ENCODE results near the gene HOXD10. TPM values are rescaled to one million over a fixed set of nuclear protein-coding genes. Genes with fewer than 3 reads are reported as not detected.

Gene HOXD10
- total and polyA plus RNA-seq, 9 donors = 0.38 to 8.1 (median 1.1) TPM

- TF ChIP-seq POLR2A (IDR thresholded peaks at IDR 0.05) (no peak), CTCF (IDR thresholded peaks at IDR 0.05) (no peak), EP300 (IDR thresholded peaks at IDR 0.05) (no peak)
- peak in 1 of 5 donors; percentile 11 for DNase-seq
- intact Hi-C loops (cut with DNase I) = loop anchor here in 3 of 4 donors (5.0 to 10.0 kb wide), 3 partner anchors 413 to 1765 kb away; partner anchors contain the start of gene SP9 (in 1 of the 3)
- Histone ChIP-seq H3K27me3 (peaks cover 13% of the 10 kb centered on the region), H3K9me3 (peaks cover 0 to 3% of the 10 kb centered on the region in 2 donors), H3K4me1 (ENCODE audit: insufficient read depth) (no peaks in the 10 kb centered on the region), H3K4me3 (no peak within 1 kb of the TSS), H3K36me3 (no peaks in the 10 kb centered on the region), H3K27ac (no peak within 1 kb of the TSS)
- 4 to 10% (median 5%) methylated on average over 65 to 70 of the region's 70 CpGs for WGBS, 3 donors
Measured at GRCh38 chr2:176099728-176100546, 16.6 kb upstream of the HOXD10 start, which contains the start of gene HOXD12. Gene HOXD12 (plus strand): TSS chr2:176099795. CDS start chr2:176099802, 7 bp downstream.

GRCh38 chr2:176100547-176101140, 15.9 kb upstream of the HOXD10 start:
- no peak overlapping the region for H3K27ac ChIP-seq
- intact Hi-C loops (cut with DNase I) = loop anchor here in 2 of 4 donors (5.0 to 10.0 kb wide), 2 partner anchors 413 to 1766 kb away; partner anchors contain the start of gene SP9 (in 1 of the 2)
- peaks cover 0 to 3% of the 10 kb centered on the region in 2 donors for H3K9me3 ChIP-seq
- H3K36me3 ChIP-seq = no peaks in the 10 kb centered on the region
- TF ChIP-seq CTCF (IDR thresholded peaks at IDR 0.05) = no peak
- no peak for TF ChIP-seq EP300 (IDR thresholded peaks at IDR 0.05)
- TF ChIP-seq POLR2A (IDR thresholded peaks at IDR 0.05) = no peak
- WGBS, 3 donors = 20 to 34% (median 24%) methylated on average over 28 of the region's 28 CpGs
- H3K4me3 ChIP-seq = no peak overlapping the region
- peaks cover 6% of the 10 kb centered on the region for H3K27me3 ChIP-seq
- H3K4me1 ChIP-seq (ENCODE audit: insufficient read depth) = no peaks in the 10 kb centered on the region
- no peak for DNase-seq

GRCh38 chr2:176101216-176101830, 15.3 kb upstream of the HOXD10 start:
- intact Hi-C loops (cut with DNase I) = loop anchor here in 2 of 4 donors (5.0 to 10.0 kb wide), 2 partner anchors 414 to 1767 kb away; partner anchors contain the start of gene SP9 (in 1 of the 2)
- no peaks in the 10 kb centered on the region for H3K36me3 ChIP-seq
- H3K27ac ChIP-seq = no peak overlapping the region
- H3K9me3 ChIP-seq = peaks cover 0 to 3% of the 10 kb centered on the region in 2 donors
- no peak overlapping the region for H3K4me3 ChIP-seq
- DNase-seq = no peak
- no peak for TF ChIP-seq POLR2A (IDR thresholded peaks at IDR 0.05)
- no peak for TF ChIP-seq EP300 (IDR thresholded peaks at IDR 0.05)
- no peak for TF ChIP-seq CTCF (IDR thresholded peaks at IDR 0.05)
- H3K4me1 ChIP-seq (ENCODE audit: insufficient read depth) = no peaks in the 10 kb centered on the region
- peaks cover 6% of the 10 kb centered on the region for H3K27me3 ChIP-seq
- WGBS, 3 donors = 38 to 56% (median 40%) methylated on average over 2 of the region's 2 CpGs

- Histone ChIP-seq H3K27ac (no peak overlapping the region), H3K27me3 (peaks cover 6% of the 10 kb centered on the region)
Measured at GRCh38 chr2:176101842-176102241, 14.7 kb upstream of the HOXD10 start.

More at GRCh38 chr2:176101842-176102241, 14.7 kb upstream of the HOXD10 start:
- Histone ChIP-seq H3K4me1 (ENCODE audit: insufficient read depth) (no peaks in the 10 kb centered on the region), H3K36me3 (no peaks in the 10 kb centered on the region), H3K4me3 (no peak overlapping the region), H3K9me3 (peaks cover 0 to 3% of the 10 kb centered on the region in 2 donors)
- 64 to 75% (median 70%) methylated on average over 5 of the region's 5 CpGs for WGBS, 3 donors
- no peak for TF ChIP-seq CTCF (IDR thresholded peaks at IDR 0.05)
- intact Hi-C loops (cut with DNase I) = loop anchor here in 2 of 4 donors (5.0 to 10.0 kb wide), 2 partner anchors 415 to 1767 kb away; partner anchors contain the start of gene SP9 (in 1 of the 2)
- no peak for DNase-seq

Data from ovary (tissue), 9 donors.